GM21529 (cell line): ENCODE results near the gene CC2D2B.

Experiments used
- ATAC-seq: cut with Tn5 transposase; IDR thresholded peaks from one replicate; pipeline ENCODE4 v1.9.1; 2021; ENCODE audit not compliant: unreplicated experiment

CC2D2B gene

DNA sequence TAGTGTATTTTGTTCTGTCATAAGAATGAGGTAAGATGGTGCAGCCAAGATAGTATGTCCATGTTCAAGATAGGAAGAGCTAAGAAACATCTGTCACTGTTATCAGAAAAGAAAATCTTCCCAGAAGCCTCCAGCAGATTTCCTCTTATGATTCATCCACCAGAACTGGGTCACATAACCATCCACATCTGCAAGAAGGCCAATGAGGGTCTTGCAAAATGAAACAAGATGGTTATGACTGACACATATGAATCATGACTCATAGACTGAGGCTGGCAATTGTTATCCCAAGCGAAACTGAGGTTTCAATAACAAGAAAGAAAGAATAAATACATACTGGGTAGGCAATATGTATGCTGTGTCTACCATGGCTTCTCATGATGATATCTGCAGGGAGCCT is 165.9 kb downstream of the CC2D2B start:
- no peak for ATAC-seq

DNA sequence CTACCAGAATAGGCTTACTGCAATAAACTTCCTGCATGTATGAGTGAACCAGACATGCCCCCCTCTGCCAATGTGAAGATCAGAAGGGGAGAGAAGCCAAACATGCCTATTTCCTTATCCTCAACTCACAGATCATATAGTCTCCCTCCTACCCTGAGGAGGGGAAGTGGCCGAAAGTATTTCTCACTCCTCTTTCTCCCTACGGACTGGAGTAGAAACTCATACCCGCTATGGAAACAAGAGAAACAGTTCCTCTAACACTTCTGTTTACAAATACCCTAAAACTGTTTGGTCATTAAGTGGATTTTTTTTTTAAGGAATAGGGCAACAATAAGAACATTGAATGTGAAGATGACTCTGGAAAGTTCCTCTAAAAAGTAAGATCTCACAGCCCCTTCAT is 167.0 kb downstream of the CC2D2B start:
- no peak for ATAC-seq

DNA sequence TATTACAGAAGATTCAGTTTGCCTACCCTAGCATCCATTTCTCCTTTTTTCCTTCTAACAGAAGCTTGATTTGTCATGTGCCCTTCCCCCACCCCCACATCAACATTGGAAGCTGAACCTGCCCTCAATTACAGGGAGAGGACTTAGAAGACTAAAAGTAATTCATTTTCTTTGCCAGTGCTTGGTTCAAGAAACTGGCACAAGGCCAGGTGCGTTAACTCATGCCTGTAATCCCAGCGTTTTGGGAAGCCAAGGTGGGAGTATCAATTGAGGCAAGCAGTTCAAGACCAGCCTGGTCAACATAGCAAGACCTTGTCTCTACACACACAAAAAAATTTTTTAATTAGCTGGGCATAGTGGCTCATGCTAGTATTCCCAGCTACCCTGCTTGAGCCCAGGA is 168.2 kb downstream of the CC2D2B start:
- ATAC-seq: no peak

DNA sequence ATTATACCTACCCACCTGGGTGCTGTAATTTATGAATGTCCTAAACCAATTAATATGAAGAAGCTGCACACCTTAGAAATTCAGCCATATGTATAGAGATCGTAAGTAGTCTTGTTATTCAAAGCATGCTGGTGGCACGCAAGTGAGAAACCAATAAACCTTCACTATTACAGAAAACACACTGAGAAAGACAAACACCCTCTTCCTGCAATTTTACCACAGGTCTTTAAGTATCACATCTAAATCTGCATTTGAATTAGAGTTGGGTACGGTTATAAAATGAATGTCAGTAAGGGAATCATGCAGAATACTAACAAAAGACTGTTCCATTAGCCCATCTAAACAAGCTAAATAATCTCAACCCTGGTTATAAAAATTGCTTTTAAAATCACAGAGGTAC is 169.4 kb downstream of the CC2D2B start:
- ATAC-seq: no peak

DNA sequence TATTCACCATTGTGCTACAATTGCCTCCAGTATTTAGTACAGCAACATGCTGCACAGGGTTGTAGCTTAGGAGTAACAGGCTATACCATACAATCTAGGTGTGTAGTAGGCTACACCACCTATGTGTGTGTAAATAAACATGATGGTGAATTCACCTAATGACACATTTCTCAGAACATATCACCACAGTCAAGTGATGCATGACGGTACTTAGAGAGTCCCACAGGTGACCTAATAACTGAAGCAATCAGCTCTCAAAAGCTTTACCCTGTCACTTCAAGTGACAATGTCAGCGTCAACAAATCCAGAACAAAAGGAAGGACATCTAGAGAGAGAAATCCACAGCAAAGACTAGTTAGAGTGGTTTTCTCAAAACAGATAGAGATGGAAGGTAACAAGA is 174.4 kb downstream of the CC2D2B start:
- no peak for ATAC-seq
